ENCODE measurements around the gene MTOR. TPM values are rescaled to one million over a fixed set of nuclear protein-coding genes. Genes with fewer than 3 reads are reported as not detected.

MTOR gene
- total and polyA plus RNA-seq, 2 of the 8 experiments (the other 6 are each of a cell fraction or from before 2014, with no cell fraction given) = 44.2 to 76.8 TPM

DNA sequence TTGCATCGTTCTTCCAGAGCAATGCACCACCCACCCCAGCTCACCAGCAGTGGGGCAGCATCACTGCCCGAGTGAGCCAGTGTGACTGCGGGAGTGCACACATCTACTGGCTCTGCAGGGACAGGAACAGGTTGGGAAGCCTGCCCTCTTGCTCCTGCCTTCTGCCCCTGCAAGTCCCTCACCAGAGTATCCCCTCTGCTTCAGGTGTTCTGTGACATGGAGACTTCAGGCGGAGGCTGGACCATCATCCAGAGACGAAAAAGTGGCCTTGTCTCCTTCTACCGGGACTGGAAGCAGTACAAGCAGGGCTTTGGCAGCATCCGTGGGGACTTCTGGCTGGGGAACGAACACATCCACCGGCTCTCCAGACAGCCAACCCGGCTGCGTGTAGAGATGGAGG lies 69.0 kb downstream of the MTOR start:
- H3K4me2 ChIP-seq (ENCODE audit: insufficient read depth in 1 of 2, low read depth in 2 of 2, low read length in 2 of 2) = no peak overlapping the region
- ChIA-PET CTCF (ENCODE audit: partially characterized antibody) (no interaction called here), POLR2A (ENCODE audit: partially characterized antibody) (interaction anchor here (1.6 kb wide), 1 partner anchor 94 kb away, joined by 3 read pairs; no protein-coding TSS in a partner anchor)
- H2BK120ac ChIP-seq (replicated peaks; ENCODE audit: low read depth, low read length) = no peak overlapping the region
- H3K18ac ChIP-seq (ENCODE audit: extremely low read depth, low read length) = no peak overlapping the region
- H4K20me1 ChIP-seq (replicated peaks in 1 of 2; ENCODE audit: control insufficient read depth in 1 of 2, insufficient read depth in 2 of 2, low read length in 2 of 2) = peaks cover 0 to 9% of the 10 kb centered on the region in 2 experiments
- H3K4ac ChIP-seq (replicated peaks; ENCODE audit: insufficient read length, low read depth, low read length) = no peak overlapping the region
- no peak overlapping the region for H2BK5ac ChIP-seq (ENCODE audit: low read depth, low read length)
- no peaks in the 10 kb centered on the region for H3K79me2 ChIP-seq (ENCODE audit: control insufficient read depth in 1 of 2, insufficient read depth in 2 of 2, low read length in 2 of 2)
- H2BK12ac ChIP-seq (ENCODE audit: low read depth, low read length) = no peak overlapping the region
- FAIRE-seq (no peak), DNase-seq (ENCODE audit: low read depth in 1 of 2, low spot score in 2 of 2) (no peak)
- no peak overlapping the region for H3K4me3 ChIP-seq (ENCODE audit: extremely low read depth in 1 of 4, insufficient read depth in 2 of 4, low read depth in 3 of 4, low read length in 4 of 4)
- H4K91ac ChIP-seq (replicated peaks; ENCODE audit: insufficient read length, low read length) = no peak overlapping the region
- no peak overlapping the region for H3K27ac ChIP-seq (ENCODE audit: low read depth, low read length)
- H3K56ac ChIP-seq (replicated peaks; ENCODE audit: insufficient read length, low read depth, low read length) = no peak overlapping the region
- H3K23me2 ChIP-seq (ENCODE audit: low read depth, low read length) = no peaks in the 10 kb centered on the region
- no peak overlapping the region for H3K23ac ChIP-seq (ENCODE audit: insufficient read length)
- H2BK15ac ChIP-seq (ENCODE audit: low read length) = no peak overlapping the region
- no peak overlapping the region for H4K5ac ChIP-seq (ENCODE audit: insufficient read length, low read depth, low read length)
- H3K4me1 ChIP-seq (replicated peaks in 1 of 4; ENCODE audit: control insufficient read depth in 3 of 4, insufficient read depth in 4 of 4, low read length in 3 of 4) = no peaks in the 10 kb centered on the region
- no peak overlapping the region for H2AK5ac ChIP-seq (ENCODE audit: low read depth, low read length)
- H3K79me1 ChIP-seq (ENCODE audit: low read depth, low read length) = no peaks in the 10 kb centered on the region
- no peaks in the 10 kb centered on the region for H3K27me3 ChIP-seq (replicated peaks in 1 of 4; ENCODE audit: control insufficient read depth in 3 of 4, extremely low read depth in 1 of 4, insufficient read depth in 3 of 4, low read length in 3 of 4)
- H3K14ac ChIP-seq (ENCODE audit: insufficient read length) = no peak overlapping the region
- no peak overlapping the region for H3K9ac ChIP-seq (replicated peaks in 1 of 4; ENCODE audit: extremely low read depth in 1 of 4, low read depth in 3 of 4, low read length in 3 of 4)
- peaks cover 7 to 46% (median 19%) of the 10 kb centered on the region in 4 experiments; a peak in 6 of 8 replicates for H3K36me3 ChIP-seq (ENCODE audit: control insufficient read depth in 2 of 4, insufficient read depth in 4 of 4, low read length in 3 of 4)
- H2AFZ ChIP-seq (ENCODE audit: low read length) = no peak overlapping the region
- 93% methylated on average over 11 of the region's 11 CpGs; no CpG with 5 or more reads in 1 of the 2 experiments for WGBS, 2 experiments (ENCODE audit: extremely low coverage in 1 of 2, insufficient coverage in 1 of 2, insufficient read length in 1 of 2, insufficient replicate concordance in 2 of 2, low coverage in 1 of 2, low lambda C conversion rate in 2 of 2, missing lambda C conversion rate in 1 of 2)
- H4K8ac ChIP-seq (ENCODE audit: extremely low read depth, insufficient read depth, low read length) = no peak overlapping the region
- H3K9me3 ChIP-seq (ENCODE audit: insufficient read depth in 2 of 2, low read depth in 1 of 2, low read length in 1 of 2) = no peaks in the 10 kb centered on the region
- H2BK20ac ChIP-seq (ENCODE audit: low read length) = no peak overlapping the region
- TF ChIP-seq POLR2A (IDR thresholded peaks at IDR 0.05; ENCODE audit: control extremely low read depth in 1 of 2, low read depth in 2 of 2, low read length in 2 of 2) = no peak
- TF ChIP-seq, protein P1, sequence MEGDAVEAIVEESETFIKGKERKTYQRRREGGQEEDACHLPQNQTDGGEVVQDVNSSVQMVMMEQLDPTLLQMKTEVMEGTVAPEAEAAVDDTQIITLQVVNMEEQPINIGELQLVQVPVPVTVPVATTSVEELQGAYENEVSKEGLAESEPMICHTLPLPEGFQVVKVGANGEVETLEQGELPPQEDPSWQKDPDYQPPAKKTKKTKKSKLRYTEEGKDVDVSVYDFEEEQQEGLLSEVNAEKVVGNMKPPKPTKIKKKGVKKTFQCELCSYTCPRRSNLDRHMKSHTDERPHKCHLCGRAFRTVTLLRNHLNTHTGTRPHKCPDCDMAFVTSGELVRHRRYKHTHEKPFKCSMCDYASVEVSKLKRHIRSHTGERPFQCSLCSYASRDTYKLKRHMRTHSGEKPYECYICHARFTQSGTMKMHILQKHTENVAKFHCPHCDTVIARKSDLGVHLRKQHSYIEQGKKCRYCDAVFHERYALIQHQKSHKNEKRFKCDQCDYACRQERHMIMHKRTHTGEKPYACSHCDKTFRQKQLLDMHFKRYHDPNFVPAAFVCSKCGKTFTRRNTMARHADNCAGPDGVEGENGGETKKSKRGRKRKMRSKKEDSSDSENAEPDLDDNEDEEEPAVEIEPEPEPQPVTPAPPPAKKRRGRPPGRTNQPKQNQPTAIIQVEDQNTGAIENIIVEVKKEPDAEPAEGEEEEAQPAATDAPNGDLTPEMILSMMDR (IDR thresholded peaks at IDR 0.05; ENCODE audit: control extremely low read depth in 1 of 3, insufficient read depth in 1 of 3, low read depth in 1 of 3, low read length in 3 of 3) = no peak
- TF ChIP-seq SAP30 (IDR thresholded peaks at IDR 0.05; ENCODE audit: insufficient read depth, insufficient replicate concordance, low read length) = no peak
- no peak for TF ChIP-seq TAF1 (IDR thresholded peaks at IDR 0.05; ENCODE audit: low read depth, low read length)
- TF ChIP-seq BRCA1 (IDR thresholded peaks at IDR 0.05; ENCODE audit: low read depth, low read length) = no peak
- TF ChIP-seq EZH2 (IDR thresholded peaks at IDR 0.05; ENCODE audit: low read depth, low read length, severe bottlenecking) = no peak
- no peak for TF ChIP-seq SP1 (IDR thresholded peaks at IDR 0.05; ENCODE audit: low read depth, low read length)
- no peak for TF ChIP-seq SP2 (IDR thresholded peaks at IDR 0.05; ENCODE audit: low read length)
- TF ChIP-seq CHD2 (IDR thresholded peaks at IDR 0.05; ENCODE audit: low read length) = no peak
- no peak for TF ChIP-seq TEAD4 (IDR thresholded peaks at IDR 0.05; ENCODE audit: low read depth, low read length)
- TF ChIP-seq BACH1 (IDR thresholded peaks at IDR 0.05; ENCODE audit: low read length) = no peak
- TF ChIP-seq RNF2 (IDR thresholded peaks at IDR 0.05; ENCODE audit: borderline replicate concordance, low read depth, low read length, missing control alignments, poor library complexity, severe bottlenecking) = no peak

Data from H1 (cell line).